Measurements from ENCODE around the gene TPI1.

Gene TPI1

DNA sequence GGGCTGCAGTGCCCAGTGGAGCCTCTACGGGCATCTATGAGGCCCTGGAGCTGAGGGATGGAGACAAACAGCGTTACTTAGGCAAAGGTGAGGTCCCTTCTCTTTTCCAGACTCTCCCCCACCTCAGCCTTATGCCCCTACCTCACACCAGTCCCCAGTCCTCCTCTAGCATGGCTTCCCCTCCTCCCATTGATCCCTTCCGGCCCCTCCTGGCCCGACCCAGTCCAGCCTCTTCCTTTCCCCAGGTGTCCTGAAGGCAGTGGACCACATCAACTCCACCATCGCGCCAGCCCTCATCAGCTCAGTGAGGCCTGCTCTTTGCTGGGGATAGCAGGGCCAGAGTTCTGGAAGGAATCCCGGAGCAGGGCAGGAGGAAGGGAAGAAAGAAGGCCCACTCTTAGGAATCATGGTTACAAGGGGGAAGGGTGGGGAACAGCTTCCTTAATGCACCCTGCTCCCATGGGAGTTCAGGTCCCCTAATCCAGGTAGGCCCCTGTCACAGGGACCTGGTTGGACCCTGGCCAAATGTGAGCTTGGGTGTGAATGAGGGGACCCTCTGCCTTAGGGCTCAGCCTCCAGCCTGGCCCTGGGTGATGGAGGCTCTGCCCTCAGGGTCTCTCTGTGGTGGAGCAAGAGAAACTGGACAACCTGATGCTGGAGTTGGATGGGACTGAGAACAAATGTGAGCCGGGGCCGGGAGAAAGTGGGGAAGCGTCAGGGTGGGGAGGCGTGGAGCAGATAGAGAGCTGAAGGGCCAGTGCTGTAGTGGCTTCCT is 49.3 kb downstream of the TPI1 start:
- ChIA-PET CTCF (interaction anchor here (0.8 to 5.7 kb wide), 7 partner anchors 8 to 47 kb away, joined by 3 to 45 read pairs (median 3); partner anchors contain the start of gene SPSB2), POLR2A (no interaction called here)

GRCh38 chr12:6917491-6918231 is 50.3 kb downstream of the TPI1 start:
- ChIA-PET POLR2A (no interaction called here), CTCF (interaction anchor here (0.8 to 2.8 kb wide), 5 partner anchors 21 to 192 kb away, joined by 3 to 11 read pairs (median 4); partner anchors contain the start of genes C12orf57 and RNU7-1)
- TF ChIP-seq CTCF (IDR thresholded peaks at IDR 0.05; ENCODE audit: control extremely low read depth, extremely low read depth, low read depth, missing control alignments) = no peak
- DNase-seq (ENCODE audit: extremely low spot score) = no peak

More for the DNA sequence above, 49.3 kb downstream of the TPI1 start:
- TF ChIP-seq CTCF (IDR thresholded peaks at IDR 0.05; ENCODE audit: control extremely low read depth, extremely low read depth, low read depth, missing control alignments) = no peak
- no peak for DNase-seq (ENCODE audit: extremely low spot score)

- no peak for TF ChIP-seq CTCF (IDR thresholded peaks at IDR 0.05; ENCODE audit: control extremely low read depth, extremely low read depth, low read depth, missing control alignments)
- POLR2A ChIA-PET = interaction anchor here (0.6 kb wide), 1 partner anchor 53 kb away, joined by 8 read pairs; no protein-coding TSS in a partner anchor
- CTCF ChIA-PET = interaction anchor here (1.0 to 1.6 kb wide), 4 partner anchors 9 to 47 kb away, joined by 3 to 6 read pairs (median 4); partner anchors contain the start of gene SPSB2
- DNase-seq (ENCODE audit: extremely low spot score) = no peak
Measured at GRCh38 chr12:6919588-6919987, 52.3 kb downstream of the TPI1 start.
